Measurements from ENCODE around the gene GTF3C5. TPM values are rescaled to one million over a fixed set of nuclear protein-coding genes. Genes with fewer than 3 reads are reported as not detected.

GTF3C5 gene
- total RNA-seq, 1 donor from 2014 or later = 94.0 TPM

DNA sequence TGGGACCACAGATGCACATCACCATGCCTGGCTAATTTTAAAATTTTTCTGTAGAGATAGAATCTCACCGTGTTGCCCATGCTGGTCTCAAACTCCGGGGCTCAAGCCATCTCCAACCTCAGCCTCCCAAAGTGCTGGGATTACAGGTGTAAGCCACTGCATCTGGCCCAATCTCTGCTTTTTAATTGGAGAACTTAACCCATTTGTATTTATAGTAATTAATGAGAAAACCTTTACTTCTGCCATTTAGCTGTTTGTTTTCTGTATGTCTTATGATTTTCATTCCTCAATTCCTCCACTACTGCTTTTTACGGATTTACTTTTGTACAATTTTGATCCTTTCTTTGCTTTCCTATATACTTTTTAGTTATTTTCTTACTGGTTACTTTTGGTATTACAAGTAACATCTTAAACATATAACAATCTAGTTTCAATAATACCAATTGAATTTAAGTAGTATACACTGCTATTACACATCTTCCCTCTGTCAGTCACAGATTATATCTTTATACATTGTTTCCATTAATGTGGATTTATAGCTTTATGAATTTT is 64.1 kb downstream of the GTF3C5 start:
- TF ChIP-seq, protein P1, sequence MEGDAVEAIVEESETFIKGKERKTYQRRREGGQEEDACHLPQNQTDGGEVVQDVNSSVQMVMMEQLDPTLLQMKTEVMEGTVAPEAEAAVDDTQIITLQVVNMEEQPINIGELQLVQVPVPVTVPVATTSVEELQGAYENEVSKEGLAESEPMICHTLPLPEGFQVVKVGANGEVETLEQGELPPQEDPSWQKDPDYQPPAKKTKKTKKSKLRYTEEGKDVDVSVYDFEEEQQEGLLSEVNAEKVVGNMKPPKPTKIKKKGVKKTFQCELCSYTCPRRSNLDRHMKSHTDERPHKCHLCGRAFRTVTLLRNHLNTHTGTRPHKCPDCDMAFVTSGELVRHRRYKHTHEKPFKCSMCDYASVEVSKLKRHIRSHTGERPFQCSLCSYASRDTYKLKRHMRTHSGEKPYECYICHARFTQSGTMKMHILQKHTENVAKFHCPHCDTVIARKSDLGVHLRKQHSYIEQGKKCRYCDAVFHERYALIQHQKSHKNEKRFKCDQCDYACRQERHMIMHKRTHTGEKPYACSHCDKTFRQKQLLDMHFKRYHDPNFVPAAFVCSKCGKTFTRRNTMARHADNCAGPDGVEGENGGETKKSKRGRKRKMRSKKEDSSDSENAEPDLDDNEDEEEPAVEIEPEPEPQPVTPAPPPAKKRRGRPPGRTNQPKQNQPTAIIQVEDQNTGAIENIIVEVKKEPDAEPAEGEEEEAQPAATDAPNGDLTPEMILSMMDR (IDR thresholded peaks at IDR 0.05; ENCODE audit: unreplicated experiment) = no peak
- Mint-ChIP-seq H3K9me3 (ENCODE audit: low read depth) (peaks cover 15% of the 10 kb centered on the region), H3K27me3 (no peaks in the 10 kb centered on the region), H3K4me1 (ENCODE audit: low read depth) (no peaks in the 10 kb centered on the region), H3K36me3 (ENCODE audit: insufficient read depth) (peaks cover 36% of the 10 kb centered on the region), H3K27ac (no peak overlapping the region), H3K4me3 (ENCODE audit: low read depth) (no peak overlapping the region)
- no peak for DNase-seq (ENCODE audit: low spot score, unreplicated experiment)

DNA sequence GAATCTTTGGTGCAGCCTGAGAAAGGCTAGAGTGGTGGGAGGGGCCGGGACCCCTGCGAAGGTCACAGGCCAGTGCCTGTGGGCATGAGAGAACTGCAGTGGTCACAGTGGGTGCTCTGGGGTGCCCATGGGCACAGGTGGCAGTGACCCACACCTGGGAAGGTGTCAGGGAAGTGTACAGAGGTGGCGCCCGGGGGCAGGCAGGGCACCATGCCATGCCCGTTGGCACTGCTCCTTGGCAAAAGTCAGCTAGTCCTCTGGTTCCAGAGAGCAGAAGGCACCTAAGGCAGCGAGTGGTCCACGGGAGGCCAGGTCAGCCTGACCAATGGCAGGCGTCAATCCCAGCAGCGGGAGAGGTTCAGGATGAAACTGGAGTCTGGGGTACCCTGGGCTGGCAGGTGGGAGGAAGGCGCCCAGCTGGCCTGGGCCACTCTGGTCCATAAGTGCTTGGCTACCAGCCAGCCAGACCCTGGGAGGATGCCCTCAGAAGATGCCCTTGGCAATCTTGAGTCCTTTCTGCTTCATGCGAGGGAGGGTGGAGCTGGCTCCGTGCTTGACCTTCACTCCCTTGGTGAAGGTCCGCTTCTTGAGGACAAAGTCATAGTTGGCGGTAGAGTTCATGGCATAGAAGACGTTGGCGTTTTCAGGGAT is 67.4 kb downstream of the GTF3C5 start:
- Mint-ChIP-seq H3K4me3 (ENCODE audit: low read depth) (no peak overlapping the region), H3K27ac (no peak overlapping the region), H3K9me3 (ENCODE audit: low read depth) (peaks cover 15% of the 10 kb centered on the region), H3K4me1 (ENCODE audit: low read depth) (no peaks in the 10 kb centered on the region), H3K27me3 (no peaks in the 10 kb centered on the region), H3K36me3 (ENCODE audit: insufficient read depth) (peaks cover 52% of the 10 kb centered on the region)
- TF ChIP-seq, protein P1 (IDR thresholded peaks at IDR 0.05; ENCODE audit: unreplicated experiment) = no peak
- DNase-seq (ENCODE audit: low spot score, unreplicated experiment) = no peak

DNA sequence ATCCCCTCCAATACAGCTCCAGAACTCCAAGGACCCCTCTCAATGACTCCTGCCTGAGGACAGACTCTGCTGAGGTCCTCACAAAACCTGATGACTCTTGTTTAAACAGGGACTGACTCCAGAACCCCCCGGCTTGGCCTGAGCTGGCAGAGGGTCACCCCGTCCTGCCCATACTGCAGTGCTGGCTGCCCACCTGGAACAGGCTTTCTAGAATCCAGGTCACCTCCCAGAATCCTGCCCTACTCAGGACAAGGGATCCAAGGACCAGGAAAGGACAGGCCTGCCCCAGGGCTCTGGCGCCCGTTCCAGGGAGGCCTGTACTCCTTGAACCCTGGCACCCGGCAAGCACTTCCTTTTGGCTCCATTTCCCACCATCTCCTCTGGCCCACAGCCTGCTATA is 68.1 kb downstream of the GTF3C5 start:
- TF ChIP-seq, protein P1 (IDR thresholded peaks at IDR 0.05; ENCODE audit: unreplicated experiment) = no peak
- Mint-ChIP-seq H3K4me1 (ENCODE audit: low read depth) (no peaks in the 10 kb centered on the region), H3K27ac (no peak overlapping the region), H3K9me3 (ENCODE audit: low read depth) (peaks cover 15% of the 10 kb centered on the region), H3K27me3 (no peaks in the 10 kb centered on the region), H3K4me3 (ENCODE audit: low read depth) (no peak overlapping the region), H3K36me3 (ENCODE audit: insufficient read depth) (peaks cover 52% of the 10 kb centered on the region)
- DNase-seq (ENCODE audit: low spot score, unreplicated experiment) = no peak

GRCh38 chr9:133099726-133100505 is 69.1 kb downstream of the GTF3C5 start:
- peaks cover 14% of the 10 kb centered on the region for H3K9me3 Mint-ChIP-seq (ENCODE audit: low read depth)
- H3K4me3 Mint-ChIP-seq (ENCODE audit: low read depth) = no peak overlapping the region
- peaks cover 51% of the 10 kb centered on the region for H3K36me3 Mint-ChIP-seq (ENCODE audit: insufficient read depth)
- no peak for DNase-seq (ENCODE audit: low spot score, unreplicated experiment)
- no peaks in the 10 kb centered on the region for H3K4me1 Mint-ChIP-seq (ENCODE audit: low read depth)
- H3K27me3 Mint-ChIP-seq = no peaks in the 10 kb centered on the region
- H3K27ac Mint-ChIP-seq = no peak overlapping the region
- TF ChIP-seq, protein P1 (IDR thresholded peaks at IDR 0.05; ENCODE audit: unreplicated experiment) = no peak

DNA sequence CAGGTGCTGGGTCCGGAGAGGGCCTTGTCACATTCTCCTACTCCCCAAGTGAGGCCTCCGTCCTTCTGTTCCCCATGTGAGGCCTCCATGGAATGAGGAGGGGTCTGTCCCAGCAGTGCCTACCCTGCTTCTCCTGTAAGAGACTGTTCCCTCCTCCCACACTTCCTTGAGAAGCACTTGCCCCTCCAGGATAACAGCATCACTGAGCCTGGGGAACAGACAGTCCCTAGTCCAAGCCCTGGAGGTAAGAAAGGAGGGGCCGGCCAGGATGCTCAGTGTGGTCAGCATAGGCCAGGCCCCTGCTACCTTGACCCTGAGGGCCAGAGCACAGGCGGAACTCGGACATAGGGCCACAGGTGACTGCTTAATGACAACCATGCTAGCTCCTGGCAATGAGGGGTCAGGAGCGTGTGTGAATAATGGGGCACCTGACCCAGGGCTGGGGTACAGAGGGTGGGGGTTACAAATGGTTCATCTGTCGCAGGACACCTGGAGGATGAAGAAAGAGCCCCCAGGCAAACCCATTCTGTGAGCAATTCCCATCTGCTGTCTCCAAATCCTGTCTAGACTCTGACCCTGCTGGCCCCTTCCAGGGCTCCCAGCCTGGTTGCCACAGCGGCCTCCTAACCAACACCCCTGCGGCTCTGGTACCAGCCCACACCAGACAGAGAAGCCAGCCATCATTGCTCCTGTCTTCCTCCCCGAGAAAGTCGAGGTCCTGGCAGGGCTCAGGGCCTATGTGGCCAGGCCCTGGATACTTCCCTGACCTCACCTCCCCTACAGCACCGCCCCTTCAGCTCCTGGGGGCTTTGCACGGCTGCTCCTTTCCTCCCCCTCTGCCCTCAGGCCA is 69.9 kb downstream of the GTF3C5 start:
- Mint-ChIP-seq H3K4me3 (ENCODE audit: low read depth) (no peak overlapping the region), H3K27ac (peak overlapping the region; percentile 49), H3K27me3 (no peaks in the 10 kb centered on the region), H3K9me3 (ENCODE audit: low read depth) (peaks cover 10% of the 10 kb centered on the region), H3K4me1 (ENCODE audit: low read depth) (no peaks in the 10 kb centered on the region), H3K36me3 (ENCODE audit: insufficient read depth) (peaks cover 46% of the 10 kb centered on the region)
- DNase-seq (ENCODE audit: low spot score, unreplicated experiment) = no peak
- TF ChIP-seq, protein P1 (IDR thresholded peaks at IDR 0.05; ENCODE audit: unreplicated experiment) = no peak
